AG04450 (cell line): ENCODE measurements around the gene IL17REL. TPM values are rescaled to one million over a fixed set of nuclear protein-coding genes. Genes with fewer than 3 reads are reported as not detected.

Experiments used
- CTCF ChIA-PET: fragments of 300-600, 350-600 bp; formaldehyde crosslinking; extraction: SDS; loops from one replicate; lab custom pipeline; 2022; ENCODE audit warnings: antibody characterized with exemption, inconsistent platforms; lab: Charles Lee
- POLR2A ChIA-PET: fragments of 350-600 bp; formaldehyde crosslinking; extraction: SDS; loops from one replicate; lab custom pipeline; 2021; ENCODE audit warnings: antibody characterized with exemption, inconsistent platforms; lab: Yijun Ruan, JAX
- DNase-seq: peaks from one replicate; pipeline ENCODE4 v3.0.0-alpha.2; 2011; ENCODE audit warnings: low read depth, low spot score
- H3K27ac ChIP-seq: one replicate; pipeline ENCODE4 v1.5.1; 2012; ENCODE audit warnings: low read depth, low read length, control low read depth
- H3K27me3 ChIP-seq: one replicate; pipeline ENCODE4 v1.6.0; 2012; ENCODE audit warnings: low read length; ENCODE audit not compliant: control insufficient read depth, insufficient read depth
- H3K4me3 ChIP-seq: 2 replicates; pipeline ENCODE4 v1.5.1; 2011; ENCODE audit warnings: mild to moderate bottlenecking, low read depth, low read length, control low read depth
- H3K9me3 ChIP-seq: 2 replicates; pipeline ENCODE4 v1.5.1; 2012; ENCODE audit warnings: low read length; ENCODE audit not compliant: control insufficient read depth, insufficient read depth
- CTCF ChIP-seq: IDR thresholded peaks from 2 replicates; pipeline ENCODE4 v1.5.1; 2011; ENCODE audit warnings: low read depth, low read length, control low read depth, inconsistent platforms
- polyA plus RNA-seq: library from polyadenylated mRNA; depleted of rRNA; stranded (reverse); fragments of >200 nt; gene quantifications from 2 replicates; pipeline ENCODE4 v1.2.3, GENCODE V29; 2011

IL17REL gene
- polyA plus RNA-seq, 1 experiment, result not detected

GRCh38 chr22:50008151-50009040 is 4.2 kb downstream of the IL17REL start:
- POLR2A ChIA-PET, result no interaction called here
- Histone ChIP-seq H3K4me3 (no peak overlapping the region), H3K27me3 (peaks cover 45% of the 10 kb centered on the region), H3K27ac (no peak overlapping the region), H3K9me3 (no peaks in the 10 kb centered on the region; the same call in 1 of the 2 replicates)
- CTCF ChIA-PET, result no interaction called here
- no peak for TF ChIP-seq CTCF
- no peak for DNase-seq

- Histone ChIP-seq H3K4me3 (no peak overlapping the region), H3K27ac (no peak overlapping the region), H3K27me3 (peaks cover 35% of the 10 kb centered on the region), H3K9me3 (no peaks in the 10 kb centered on the region; the same call in 1 of the 2 replicates)
- POLR2A ChIA-PET, result no interaction called here
- DNase-seq, result no peak
- TF ChIP-seq CTCF, result no peak
- CTCF ChIA-PET, result no interaction called here
These were observed 5.5 kb downstream of the IL17REL start for GRCh38 chr22:50007057-50007511.

GRCh38 chr22:50004918-50005317 is 7.6 kb downstream of the IL17REL start:
- no peak for TF ChIP-seq CTCF
- H3K9me3 ChIP-seq, result no peaks in the 10 kb centered on the region; the same call in 1 of the 2 replicates
- no peak for DNase-seq
- no peak overlapping the region for H3K27ac ChIP-seq
- ChIA-PET POLR2A (no interaction called here), CTCF (interaction anchor here (1.0 kb wide), 1 partner anchor 26 kb away, joined by 3 read pairs; no protein-coding TSS in a partner anchor)
- H3K4me3 ChIP-seq, result no peak overlapping the region
- H3K27me3 ChIP-seq, result peaks cover 26% of the 10 kb centered on the region

GRCh38 chr22:50002791-50003190 is 9.8 kb downstream of the IL17REL start:
- ChIA-PET POLR2A (interaction anchor here (0.5 kb wide), 1 partner anchor 227 kb away, joined by 4 read pairs; no protein-coding TSS in a partner anchor), CTCF (no interaction called here)
- no peak for TF ChIP-seq CTCF
- H3K4me3 ChIP-seq, result no peak overlapping the region
- H3K27ac ChIP-seq, result no peak overlapping the region
- H3K9me3 ChIP-seq, result peaks cover 3% of the 10 kb centered on the region; the same call in 1 of the 2 replicates
- H3K27me3 ChIP-seq, result peaks cover 20% of the 10 kb centered on the region
- no peak for DNase-seq
